ENCODE results near the gene KL. TPM values are rescaled to one million over a fixed set of nuclear protein-coding genes. Genes with fewer than 3 reads are reported as not detected.

The KL gene
- total RNA-seq, 1 experiment from 2014 or later = 0.52 TPM

DNA sequence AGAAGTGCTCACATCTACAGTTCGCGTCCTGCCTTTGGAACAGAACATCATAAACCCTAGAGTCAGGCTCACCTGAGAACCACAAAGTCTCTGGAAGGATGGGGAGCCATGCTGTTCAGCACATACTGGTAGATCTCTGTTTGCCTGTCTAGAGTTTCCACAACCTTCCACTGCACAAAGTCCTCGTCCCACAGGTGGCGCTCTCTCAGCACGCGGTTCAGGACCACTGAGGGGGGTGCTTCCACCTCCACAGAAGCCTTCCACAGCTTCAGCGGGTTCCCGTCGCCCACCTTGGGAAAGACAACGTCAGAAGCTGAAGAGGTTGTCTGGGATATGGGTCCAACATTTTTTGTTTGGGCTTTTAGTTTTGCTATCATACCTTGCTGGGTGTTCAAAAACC lies 93.6 kb downstream of the KL start:
- CTCF ChIA-PET = no interaction called here
- Mint-ChIP-seq H3K27me3 (ENCODE audit: unreplicated experiment) (no peaks in the 10 kb centered on the region), H3K4me3 (ENCODE audit: low read depth, unreplicated experiment) (no peak overlapping the region), H3K9me3 (ENCODE audit: low read depth, unreplicated experiment) (no peaks in the 10 kb centered on the region), H3K36me3 (ENCODE audit: insufficient read depth, unreplicated experiment) (no peaks in the 10 kb centered on the region), H3K4me1 (ENCODE audit: low read depth, unreplicated experiment) (no peaks in the 10 kb centered on the region), H3K27ac (ENCODE audit: unreplicated experiment) (no peak overlapping the region)
- TF ChIP-seq, protein P1, sequence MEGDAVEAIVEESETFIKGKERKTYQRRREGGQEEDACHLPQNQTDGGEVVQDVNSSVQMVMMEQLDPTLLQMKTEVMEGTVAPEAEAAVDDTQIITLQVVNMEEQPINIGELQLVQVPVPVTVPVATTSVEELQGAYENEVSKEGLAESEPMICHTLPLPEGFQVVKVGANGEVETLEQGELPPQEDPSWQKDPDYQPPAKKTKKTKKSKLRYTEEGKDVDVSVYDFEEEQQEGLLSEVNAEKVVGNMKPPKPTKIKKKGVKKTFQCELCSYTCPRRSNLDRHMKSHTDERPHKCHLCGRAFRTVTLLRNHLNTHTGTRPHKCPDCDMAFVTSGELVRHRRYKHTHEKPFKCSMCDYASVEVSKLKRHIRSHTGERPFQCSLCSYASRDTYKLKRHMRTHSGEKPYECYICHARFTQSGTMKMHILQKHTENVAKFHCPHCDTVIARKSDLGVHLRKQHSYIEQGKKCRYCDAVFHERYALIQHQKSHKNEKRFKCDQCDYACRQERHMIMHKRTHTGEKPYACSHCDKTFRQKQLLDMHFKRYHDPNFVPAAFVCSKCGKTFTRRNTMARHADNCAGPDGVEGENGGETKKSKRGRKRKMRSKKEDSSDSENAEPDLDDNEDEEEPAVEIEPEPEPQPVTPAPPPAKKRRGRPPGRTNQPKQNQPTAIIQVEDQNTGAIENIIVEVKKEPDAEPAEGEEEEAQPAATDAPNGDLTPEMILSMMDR (IDR thresholded peaks at IDR 0.05; ENCODE audit: unreplicated experiment) = no peak
- intact Hi-C loops (cut with micrococcal nuclease; ENCODE audit: unreplicated experiment) = no loop called here
- peak; percentile 3 for DNase-seq
- no TSS peak for BruUV-seq (replicated peaks)

- no peak overlapping the region for H3K4me3 Mint-ChIP-seq (ENCODE audit: low read depth, unreplicated experiment)
- no peak for DNase-seq
- H3K4me1 Mint-ChIP-seq (ENCODE audit: low read depth, unreplicated experiment) = no peaks in the 10 kb centered on the region
- no peaks in the 10 kb centered on the region for H3K27me3 Mint-ChIP-seq (ENCODE audit: unreplicated experiment)
- TF ChIP-seq, protein P1 (IDR thresholded peaks at IDR 0.05; ENCODE audit: unreplicated experiment) = no peak
- H3K27ac Mint-ChIP-seq (ENCODE audit: unreplicated experiment) = no peak overlapping the region
- intact Hi-C loops (cut with micrococcal nuclease; ENCODE audit: unreplicated experiment) = no loop called here
- no peaks in the 10 kb centered on the region for H3K36me3 Mint-ChIP-seq (ENCODE audit: insufficient read depth, unreplicated experiment)
- CTCF ChIA-PET = no interaction called here
- no TSS peak for BruUV-seq (replicated peaks)
- no peaks in the 10 kb centered on the region for H3K9me3 Mint-ChIP-seq (ENCODE audit: low read depth, unreplicated experiment)
Observed at GRCh38 chr13:33110386-33110712, 94.1 kb downstream of the KL start.

- Mint-ChIP-seq H3K4me3 (ENCODE audit: low read depth, unreplicated experiment) (no peak overlapping the region), H3K36me3 (ENCODE audit: insufficient read depth, unreplicated experiment) (no peaks in the 10 kb centered on the region), H3K27ac (ENCODE audit: unreplicated experiment) (no peak overlapping the region), H3K27me3 (ENCODE audit: unreplicated experiment) (no peaks in the 10 kb centered on the region), H3K9me3 (ENCODE audit: low read depth, unreplicated experiment) (no peaks in the 10 kb centered on the region), H3K4me1 (ENCODE audit: low read depth, unreplicated experiment) (no peaks in the 10 kb centered on the region)
- CTCF ChIA-PET = no interaction called here
- TF ChIP-seq, protein P1 (IDR thresholded peaks at IDR 0.05; ENCODE audit: unreplicated experiment) = no peak
- DNase-seq = no peak
- intact Hi-C loops (cut with micrococcal nuclease; ENCODE audit: unreplicated experiment) = no loop called here
- no TSS peak for BruUV-seq (replicated peaks)
Observed at GRCh38 chr13:33110713-33111413, 94.6 kb downstream of the KL start.

- TF ChIP-seq, protein P1 (IDR thresholded peaks at IDR 0.05; ENCODE audit: unreplicated experiment) = no peak
- no TSS peak for BruUV-seq (replicated peaks)
- no peak for DNase-seq
Observed at GRCh38 chr13:33111414-33112110, 95.3 kb downstream of the KL start.

More at GRCh38 chr13:33111414-33112110, 95.3 kb downstream of the KL start:
- Mint-ChIP-seq H3K9me3 (ENCODE audit: low read depth, unreplicated experiment) (no peaks in the 10 kb centered on the region), H3K4me3 (ENCODE audit: low read depth, unreplicated experiment) (no peak overlapping the region), H3K27me3 (ENCODE audit: unreplicated experiment) (no peaks in the 10 kb centered on the region), H3K27ac (ENCODE audit: unreplicated experiment) (no peak overlapping the region), H3K4me1 (ENCODE audit: low read depth, unreplicated experiment) (no peaks in the 10 kb centered on the region), H3K36me3 (ENCODE audit: insufficient read depth, unreplicated experiment) (no peaks in the 10 kb centered on the region)
- intact Hi-C loops (cut with micrococcal nuclease; ENCODE audit: unreplicated experiment) = no loop called here
- CTCF ChIA-PET = no interaction called here
